Effector memory CD8-positive, alpha-beta T cell (primary cell): ENCODE results near the gene PADI3.
A peak's percentile ranks its signal among the peaks of the same experiment; 100 is the strongest.

Source experiments
- ATAC-seq: fragments of 150-1000 bp; cut with Tn5 transposase; replicated peaks from 2 replicates; pipeline ENCODE4 v1.10.0; 2021; ENCODE audit warnings: mild to moderate bottlenecking, moderate library complexity
- DNase-seq, 3 experiments: peaks; one replicate each; pipeline ENCODE4 v3.0.0; 2021
- H3K27ac Mint-ChIP-seq, 2 donors: one replicate each; pipeline ENCODE4 v1.8.0; 2022; ENCODE audit warnings: mild to moderate bottlenecking in 2 of 2, mixed read lengths in 2 of 2, moderate library complexity in 2 of 2
- H3K27me3 Mint-ChIP-seq, 2 donors: one replicate each; pipeline ENCODE4 v1.8.0; 2022; ENCODE audit warnings: mixed read lengths in 2 of 2
- H3K36me3 Mint-ChIP-seq: one replicate; pipeline ENCODE4 v1.8.0; 2022; ENCODE audit warnings: mild to moderate bottlenecking, moderate library complexity, mixed read lengths; ENCODE audit not compliant: insufficient read depth
- H3K4me1 Mint-ChIP-seq, 2 donors: one replicate each; pipeline ENCODE4 v1.8.0; 2022; ENCODE audit warnings: low read depth in 2 of 2, mixed read lengths in 2 of 2
- H3K4me3 Mint-ChIP-seq, 2 donors: one replicate each; pipeline ENCODE4 v1.8.0; 2022; ENCODE audit warnings: mild to moderate bottlenecking in 2 of 2, mixed read lengths in 2 of 2, moderate library complexity in 2 of 2
- H3K9me3 Mint-ChIP-seq, 2 donors: one replicate each; pipeline ENCODE4 v1.8.0; 2022; ENCODE audit warnings: mixed read lengths in 2 of 2

Gene PADI3

GRCh38 chr1:17276568-17276967, 27.7 kb downstream of the PADI3 start:
- DNase-seq (no peak), ATAC-seq (no peak)
- H3K27me3 Mint-ChIP-seq, result peaks cover 11 to 70% of the 10 kb centered on the region in 2 donors
- H3K4me1 Mint-ChIP-seq, result no peaks in the 10 kb centered on the region
- no peaks in the 10 kb centered on the region for H3K9me3 Mint-ChIP-seq
- no peak overlapping the region for H3K4me3 Mint-ChIP-seq
- no peak overlapping the region for H3K27ac Mint-ChIP-seq
- no peaks in the 10 kb centered on the region for H3K36me3 Mint-ChIP-seq

- DNase-seq (no peak), ATAC-seq (no peak)
- Mint-ChIP-seq H3K27me3 (peaks cover 21 to 80% of the 10 kb centered on the region in 2 donors), H3K4me1 (peaks cover 0 to 2% of the 10 kb centered on the region in 2 donors), H3K4me3 (no peak overlapping the region), H3K27ac (no peak overlapping the region), H3K36me3 (no peaks in the 10 kb centered on the region), H3K9me3 (no peaks in the 10 kb centered on the region)
Measured at GRCh38 chr1:17277511-17278159, 28.7 kb downstream of the PADI3 start.

DNA sequence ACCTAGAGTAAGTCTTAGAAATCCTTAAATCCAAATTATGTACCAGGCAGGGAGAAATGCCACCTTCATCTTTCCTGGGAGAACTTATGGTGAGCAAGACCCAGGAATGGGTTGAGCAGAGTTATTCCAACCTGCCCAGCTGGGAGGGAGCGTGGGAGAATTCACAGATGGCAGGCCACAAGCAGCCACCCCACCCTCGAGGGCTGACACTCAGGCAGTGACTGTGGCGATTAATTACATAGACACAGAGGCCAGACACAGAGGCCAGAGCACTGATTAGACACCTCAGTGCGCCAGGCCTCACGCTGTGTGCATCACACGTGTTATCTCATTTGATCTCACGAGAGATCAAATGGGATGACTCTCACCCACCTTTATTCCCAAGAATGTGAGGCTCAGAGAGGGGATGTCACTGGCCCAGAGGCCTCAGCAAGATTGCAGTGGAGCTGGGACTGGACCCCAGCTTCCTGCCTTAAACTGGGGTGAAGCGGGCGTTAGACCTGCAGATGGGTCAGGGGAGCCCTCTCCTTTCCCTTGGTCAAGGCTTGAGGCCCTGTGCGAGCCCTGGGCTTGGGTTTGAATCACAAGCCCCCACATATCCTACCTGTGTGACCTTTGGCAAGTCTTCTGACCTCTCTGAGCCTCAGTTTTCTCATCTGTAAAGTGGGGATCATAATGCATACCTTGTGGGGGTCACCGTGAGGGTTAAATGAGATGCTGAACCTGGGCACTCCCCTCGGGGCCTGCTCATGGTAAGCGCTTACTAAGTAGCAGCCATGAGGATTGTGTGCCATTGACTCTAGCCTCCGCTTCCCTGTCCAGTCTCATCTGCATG, 30.3 kb downstream of the PADI3 start:
- DNase-seq, result no peak
- H3K27ac Mint-ChIP-seq, result no peak overlapping the region
- ATAC-seq, result no peak
- peaks cover 0 to 2% of the 10 kb centered on the region in 2 donors for H3K4me1 Mint-ChIP-seq
- no peaks in the 10 kb centered on the region for H3K36me3 Mint-ChIP-seq
- no peak overlapping the region for H3K4me3 Mint-ChIP-seq
- H3K27me3 Mint-ChIP-seq, result peaks cover 30 to 93% of the 10 kb centered on the region in 2 donors
- H3K9me3 Mint-ChIP-seq, result no peaks in the 10 kb centered on the region

GRCh38 chr1:17280436-17280835, 31.5 kb downstream of the PADI3 start:
- Mint-ChIP-seq H3K27ac (no peak overlapping the region), H3K36me3 (peaks cover 2% of the 10 kb centered on the region), H3K9me3 (no peaks in the 10 kb centered on the region), H3K4me1 (peaks cover 0 to 2% of the 10 kb centered on the region in 2 donors), H3K27me3 (peaks cover 32 to 93% of the 10 kb centered on the region in 2 donors), H3K4me3 (no peak overlapping the region)
- ATAC-seq (no peak), DNase-seq (no peak)

GRCh38 chr1:17280894-17281293, 32.0 kb downstream of the PADI3 start:
- no peak for ATAC-seq
- Mint-ChIP-seq H3K4me3 (no peak overlapping the region), H3K4me1 (peaks cover 0 to 2% of the 10 kb centered on the region in 2 donors), H3K9me3 (no peaks in the 10 kb centered on the region), H3K27me3 (peaks cover 32 to 93% of the 10 kb centered on the region in 2 donors), H3K27ac (no peak overlapping the region), H3K36me3 (peaks cover 3% of the 10 kb centered on the region)
- no peak for DNase-seq

DNA sequence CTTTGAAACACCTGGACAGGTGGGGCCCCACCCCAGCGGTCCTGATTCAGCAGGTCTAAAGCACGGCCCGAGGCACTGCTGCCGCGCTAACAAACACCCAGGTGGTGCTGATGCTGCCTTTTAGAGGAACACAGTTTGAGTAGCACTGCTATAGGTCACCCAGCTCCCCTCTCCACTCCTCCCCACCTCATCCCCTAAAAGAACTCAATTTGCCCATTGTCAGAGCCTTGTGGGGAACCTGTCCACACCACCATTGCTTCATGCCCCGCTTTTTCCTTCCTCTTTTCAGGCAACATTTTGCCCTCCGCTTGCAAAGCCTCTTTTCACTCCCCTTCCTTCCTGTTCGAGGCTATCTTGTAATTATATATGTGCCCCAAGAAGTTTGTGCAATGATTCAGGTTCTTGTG, 32.9 kb downstream of the PADI3 start:
- Mint-ChIP-seq H3K36me3 (peaks cover 3% of the 10 kb centered on the region), H3K9me3 (no peaks in the 10 kb centered on the region), H3K27ac (peak overlapping the region in 1 of 2 donors; percentile 1), H3K27me3 (peaks cover 38 to 99% of the 10 kb centered on the region in 2 donors), H3K4me3 (no peak overlapping the region), H3K4me1 (peaks cover 0 to 2% of the 10 kb centered on the region in 2 donors)
- DNase-seq (no peak), ATAC-seq (no peak)

- no peak overlapping the region for H3K27ac Mint-ChIP-seq
- no peak for DNase-seq
- no peaks in the 10 kb centered on the region for H3K9me3 Mint-ChIP-seq
- H3K4me3 Mint-ChIP-seq, result no peak overlapping the region
- ATAC-seq, result no peak
- peaks cover 0 to 2% of the 10 kb centered on the region in 2 donors for H3K4me1 Mint-ChIP-seq
- peaks cover 3% of the 10 kb centered on the region for H3K36me3 Mint-ChIP-seq
- H3K27me3 Mint-ChIP-seq, result peaks cover 38 to 88% of the 10 kb centered on the region in 2 donors
Measured at GRCh38 chr1:17282836-17283235, 33.9 kb downstream of the PADI3 start.

DNA sequence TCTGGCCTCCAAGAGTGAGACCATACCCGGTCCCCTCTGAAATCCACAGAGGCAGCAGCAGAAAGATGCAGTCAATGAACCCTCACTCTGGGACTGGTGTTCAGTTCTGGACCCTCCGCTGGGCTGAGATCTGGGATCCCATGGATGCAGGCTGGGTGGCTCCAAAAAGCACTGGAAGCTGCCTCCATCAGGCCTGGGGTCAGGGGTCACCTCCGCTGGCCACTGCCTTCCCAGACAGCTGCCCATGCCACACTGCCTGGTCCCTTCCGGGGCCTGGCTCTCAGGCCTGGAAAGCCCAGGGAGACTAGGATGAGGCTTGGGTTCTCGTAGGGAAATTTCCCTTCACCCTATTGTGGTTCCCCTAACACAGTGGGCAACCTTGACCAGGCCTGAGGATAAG, 37.7 kb downstream of the PADI3 start:
- Mint-ChIP-seq H3K36me3 (peaks cover 3% of the 10 kb centered on the region), H3K9me3 (no peaks in the 10 kb centered on the region)

DNA sequence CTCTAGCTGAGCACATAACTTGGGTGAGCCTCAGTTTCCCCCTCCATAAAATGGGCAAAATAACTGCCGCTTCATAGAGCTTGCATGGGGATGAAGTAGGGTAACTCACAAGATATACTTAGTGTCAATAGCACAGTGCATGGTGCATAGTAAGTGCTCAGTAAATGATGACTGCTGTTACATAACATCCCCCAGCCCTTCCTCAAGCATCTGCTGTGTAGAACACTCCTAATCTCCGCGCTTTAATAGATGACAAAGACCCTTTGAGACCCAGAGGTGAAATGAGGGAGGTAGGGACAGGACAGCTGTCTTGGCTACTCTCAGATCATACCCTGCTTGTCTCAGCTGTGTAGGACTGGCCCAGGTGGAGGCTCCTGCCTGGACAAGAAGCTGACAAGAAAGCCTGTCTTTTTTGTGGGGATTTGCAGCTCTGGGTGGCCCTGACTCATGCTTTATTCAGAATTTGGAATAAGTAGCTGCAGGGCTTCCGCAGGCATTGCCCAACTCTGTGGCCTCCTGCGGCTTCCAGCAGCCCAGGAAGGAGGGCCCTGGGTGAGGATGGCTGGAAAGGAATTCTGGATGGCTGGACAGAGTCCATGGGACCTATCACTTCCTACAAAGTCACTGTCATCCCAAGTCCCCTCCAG, 38.4 kb downstream of the PADI3 start:
- H3K4me1 Mint-ChIP-seq, result no peaks in the 10 kb centered on the region
- no peak overlapping the region for H3K27ac Mint-ChIP-seq
- ATAC-seq (no peak), DNase-seq (no peak)
- no peak overlapping the region for H3K4me3 Mint-ChIP-seq
- H3K36me3 Mint-ChIP-seq, result peaks cover 3% of the 10 kb centered on the region
- no peaks in the 10 kb centered on the region for H3K9me3 Mint-ChIP-seq
- peaks cover 39 to 59% of the 10 kb centered on the region in 2 donors for H3K27me3 Mint-ChIP-seq

More for the DNA sequence above, 37.7 kb downstream of the PADI3 start:
- H3K27ac Mint-ChIP-seq, result no peak overlapping the region
- peaks cover 46 to 65% of the 10 kb centered on the region in 2 donors for H3K27me3 Mint-ChIP-seq
- no peak for DNase-seq
- ATAC-seq, result no peak
- peaks cover 0 to 2% of the 10 kb centered on the region in 2 donors for H3K4me1 Mint-ChIP-seq
- no peak overlapping the region for H3K4me3 Mint-ChIP-seq

- Mint-ChIP-seq H3K27me3 (peaks cover 39 to 50% of the 10 kb centered on the region in 2 donors), H3K4me3 (no peak overlapping the region), H3K9me3 (no peaks in the 10 kb centered on the region), H3K4me1 (peaks cover 0 to 3% of the 10 kb centered on the region in 2 donors), H3K36me3 (peaks cover 3% of the 10 kb centered on the region), H3K27ac (no peak overlapping the region)
- DNase-seq (no peak), ATAC-seq (no peak)
Measured at GRCh38 chr1:17289721-17290120, 40.8 kb downstream of the PADI3 start.

DNA sequence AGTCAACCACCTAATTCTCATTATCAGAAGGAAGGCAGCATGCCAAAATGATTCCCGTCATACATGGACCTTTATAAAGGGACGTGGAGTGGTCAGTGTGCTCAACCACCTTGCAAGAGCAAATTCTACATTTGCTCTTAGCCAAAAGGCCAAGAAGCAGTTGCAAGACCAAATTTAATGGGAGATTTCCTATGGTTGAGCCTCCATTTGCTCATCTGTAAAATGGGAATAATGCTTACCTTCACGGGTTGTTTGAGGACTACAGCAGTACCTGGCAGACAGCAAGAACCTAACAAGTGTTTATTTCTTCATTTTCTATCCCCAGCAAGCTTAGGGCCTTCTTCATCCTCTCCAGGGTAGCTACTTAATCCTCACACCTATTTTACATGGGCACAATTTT, 41.7 kb downstream of the PADI3 start:
- H3K27ac Mint-ChIP-seq, result no peak overlapping the region
- no peak overlapping the region for H3K4me3 Mint-ChIP-seq
- no peaks in the 10 kb centered on the region for H3K9me3 Mint-ChIP-seq
- ATAC-seq (no peak), DNase-seq (no peak)
- H3K4me1 Mint-ChIP-seq, result peaks cover 0 to 3% of the 10 kb centered on the region in 2 donors
- peaks cover 35 to 50% of the 10 kb centered on the region in 2 donors for H3K27me3 Mint-ChIP-seq
- peaks cover under 1% of the 10 kb centered on the region for H3K36me3 Mint-ChIP-seq

DNA sequence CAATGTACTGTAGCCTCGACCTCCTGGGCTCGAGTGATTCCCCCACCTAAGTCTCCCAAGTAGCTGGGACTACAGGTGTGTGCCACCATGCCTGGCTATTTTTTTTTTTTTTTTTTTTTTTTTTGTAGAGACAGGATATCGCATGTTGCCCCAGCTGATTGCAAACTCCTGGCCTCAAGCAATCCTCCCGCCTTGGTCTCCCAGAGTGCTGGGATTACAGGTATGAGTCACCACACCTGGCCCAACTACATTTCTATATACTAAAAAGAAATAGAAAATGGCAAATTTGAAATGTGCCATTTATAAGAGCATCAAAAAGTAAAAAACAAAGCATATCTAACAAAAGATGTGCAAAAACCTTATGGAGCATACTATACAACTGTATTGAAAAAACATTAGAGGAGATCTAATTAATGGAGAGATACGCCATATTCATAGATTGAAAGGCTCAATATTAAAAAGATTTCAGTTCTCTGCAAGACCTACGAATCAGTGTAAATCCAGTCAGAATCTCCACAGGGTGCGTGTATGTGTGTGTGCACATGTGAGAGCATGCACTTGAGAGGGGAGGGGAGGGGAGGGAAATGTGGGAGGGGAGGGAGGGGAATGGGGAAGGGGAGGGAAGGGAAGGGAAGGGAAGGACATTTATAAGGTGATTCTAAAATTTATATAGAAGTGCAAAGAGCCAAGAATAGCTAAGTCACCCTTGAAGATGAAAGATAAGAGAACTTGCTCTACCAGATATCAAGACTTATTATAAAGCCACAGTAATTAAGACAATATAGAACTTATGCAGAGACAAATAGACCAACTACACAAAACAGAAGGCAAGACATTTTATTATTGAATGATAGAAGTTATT, 43.6 kb downstream of the PADI3 start:
- H3K4me1 Mint-ChIP-seq, result peaks cover 0 to 3% of the 10 kb centered on the region in 2 donors
- no peak for DNase-seq
- no peak overlapping the region for H3K4me3 Mint-ChIP-seq
- no peak overlapping the region for H3K27ac Mint-ChIP-seq
- no peak for ATAC-seq
- peaks cover 25 to 58% of the 10 kb centered on the region in 2 donors for H3K27me3 Mint-ChIP-seq
- no peaks in the 10 kb centered on the region for H3K9me3 Mint-ChIP-seq
- no peaks in the 10 kb centered on the region for H3K36me3 Mint-ChIP-seq
